Keratinocyte (primary cell): Measurements from ENCODE around the gene SFMBT2. TPM values are rescaled to one million over a fixed set of nuclear protein-coding genes. Genes with fewer than 3 reads are reported as not detected.

Experiments used
- DNase-seq: peaks from one replicate; pipeline ENCODE4 v3.0.0-alpha.2; 2011; ENCODE audit warnings: low read depth, missing footprints, low spot score
- FAIRE-seq: peaks from 2 replicates; lab custom pipeline; 2011; peaks lifted over from hg19 to GRCh38; lab: Jason Lieb, UNC
- H2AFZ ChIP-seq: 2 replicates; pipeline ENCODE4 v1.6.0; 2012; ENCODE audit warnings: low read length, control low read depth, inconsistent platforms; ENCODE audit not compliant: control insufficient read depth
- H3K27ac ChIP-seq: 2 replicates; pipeline ENCODE4 v1.5.1; 2011; ENCODE audit warnings: low read length; ENCODE audit not compliant: control insufficient read depth, insufficient read depth
- H3K27me3 ChIP-seq: 3 replicates; pipeline ENCODE4 v1.6.0; 2011; ENCODE audit warnings: low read length; ENCODE audit not compliant: control insufficient read depth, insufficient read depth; ENCODE audit errors: extremely low read depth
- H3K36me3 ChIP-seq, 2 experiments: 2 replicates in 1 of 2; 3 replicates in 1 of 2; pipeline ENCODE4 v1.5.1; 2011; ENCODE audit warnings: low read length in 2 of 2, mild to moderate bottlenecking in 1 of 2; ENCODE audit not compliant: control insufficient read depth in 2 of 2, insufficient read depth in 2 of 2; ENCODE audit errors: extremely low read depth in 1 of 2
- H3K4me1 ChIP-seq: 3 replicates; pipeline ENCODE4 v1.5.1; 2011; ENCODE audit warnings: low read length; ENCODE audit not compliant: control insufficient read depth, insufficient read depth; ENCODE audit errors: extremely low read depth
- H3K4me2 ChIP-seq: 3 replicates; pipeline ENCODE4 v1.6.0; 2011; ENCODE audit warnings: low read depth, low read length; ENCODE audit not compliant: control insufficient read depth, insufficient read depth; ENCODE audit errors: extremely low read depth
- H3K4me3 ChIP-seq, 3 experiments: fragments of 200-600 bp in 1 of 3; sonication (generic) in 1 of 3; 2 replicates in 2 of 3; 3 replicates in 1 of 3; pipeline ENCODE4 v1.5.1; 2011 to 2016; ENCODE audit warnings: low read length in 3 of 3, mild to moderate bottlenecking in 3 of 3, control low read depth in 2 of 3, inconsistent platforms in 1 of 3, low read depth in 1 of 3, mixed read lengths in 1 of 3, mixed run types in 1 of 3, moderate library complexity in 1 of 3; ENCODE audit not compliant: control insufficient read depth in 2 of 3, insufficient read depth in 2 of 3; ENCODE audit errors: extremely low read depth in 1 of 3
- H3K79me2 ChIP-seq: 2 replicates; pipeline ENCODE4 v1.6.0; 2012; ENCODE audit warnings: low read length; ENCODE audit not compliant: control insufficient read depth, insufficient read depth
- H3K9ac ChIP-seq: 3 replicates; pipeline ENCODE4 v1.6.0; 2011; ENCODE audit warnings: low read length; ENCODE audit not compliant: control insufficient read depth, insufficient read depth; ENCODE audit errors: extremely low read depth
- H3K9me1 ChIP-seq: 3 replicates; pipeline ENCODE4 v1.6.0; 2011; ENCODE audit warnings: low read length; ENCODE audit not compliant: control insufficient read depth, insufficient read depth; ENCODE audit errors: extremely low read depth
- H3K9me3 ChIP-seq: 2 replicates; pipeline ENCODE4 v1.5.1; 2012; ENCODE audit warnings: low read depth, low read length; ENCODE audit not compliant: control insufficient read depth
- H4K20me1 ChIP-seq: 3 replicates; pipeline ENCODE4 v1.6.0; 2011; ENCODE audit warnings: low read length; ENCODE audit not compliant: control insufficient read depth, insufficient read depth; ENCODE audit errors: extremely low read depth
- CTCF ChIP-seq, 3 experiments: IDR thresholded peaks in 1 of 3; conservative IDR thresholded peaks in 1 of 3; optimal IDR thresholded peaks in 1 of 3; 2 replicates in 2 of 3; 3 replicates in 1 of 3; pipeline versions ENCODE3 to v1.5.1; 2011; ENCODE audit warnings: low read length in 3 of 3, mild to moderate bottlenecking in 3 of 3, moderate library complexity in 2 of 3, control low read depth in 1 of 3, inconsistent platforms in 1 of 3; ENCODE audit not compliant: insufficient read depth in 2 of 3; ENCODE audit errors: extremely low read depth in 1 of 3
- EZH2 ChIP-seq: IDR thresholded peaks from one replicate; pipeline ENCODE4 v1.6.1; 2012; ENCODE audit warnings: inconsistent platforms, mild to moderate bottlenecking, low read length, moderate library complexity
- dilution Hi-C: fragments of 300-500 bp; cut with MboI; formaldehyde crosslinking; loops from one replicate; pipeline ENCODE4 v1.7.0; 2020; ENCODE audit warnings: low sequenced_read_pairs; ENCODE audit not compliant: extremely low pct_ligation_motif_present
- polyA plus RNA-seq, 5 experiments: library from polyadenylated mRNA; depleted of rRNA in 3 of 5; stranded (reverse) in 3 of 5; stranded (forward) in 1 of 5; unstranded in 1 of 5; fragments of >200 nt; gene quantifications; 1 replicate in 1 of 5; 2 replicates in 3 of 5; 3 replicates in 1 of 5; pipeline versions ENCODE4 v1.2.1 to v1.2.3, GENCODE V29; 2011 to 2012; ENCODE audit warnings: missing spikeins in 2 of 5, low read depth in 1 of 5, low replicate concordance in 1 of 5

Gene SFMBT2
- polyA plus RNA-seq, 1 donor (not counting 4 experiments of a cell fraction or from before 2014, with no cell fraction given): 0.71 TPM

- no peak for FAIRE-seq
- Histone ChIP-seq H3K4me3 (no peak overlapping the region), H3K36me3 (no peaks in the 10 kb centered on the region), H3K27me3 (no peaks in the 10 kb centered on the region), H4K20me1 (no peaks in the 10 kb centered on the region), H2AFZ (no peak overlapping the region), H3K4me1 (no peaks in the 10 kb centered on the region), H3K9me3 (no peaks in the 10 kb centered on the region), H3K79me2 (no peaks in the 10 kb centered on the region), H3K9me1 (no peaks in the 10 kb centered on the region), H3K9ac (no peak overlapping the region), H3K4me2 (no peak overlapping the region), H3K27ac (no peak overlapping the region)
- dilution Hi-C loops: no loop called here
- TF ChIP-seq CTCF (optimal IDR thresholded peaks at IDR 0.05 in 1 of 3, IDR thresholded peaks at IDR 0.05 in 1 of 3, conservative IDR thresholded peaks at IDR 0.05 in 1 of 3; ENCODE audit: extremely low read depth in 1 of 3, insufficient read depth in 2 of 3, low read length in 3 of 3) (no peak), EZH2 (no peak)
- DNase-seq: no peak
Observed at GRCh38 chr10:7296648-7297047, 114.2 kb downstream of the SFMBT2 start.

- no peaks in the 10 kb centered on the region for H3K4me1 ChIP-seq
- H2AFZ ChIP-seq: no peak overlapping the region
- no peak overlapping the region for H3K9ac ChIP-seq
- FAIRE-seq (no peak), DNase-seq (no peak)
- TF ChIP-seq CTCF (optimal IDR thresholded peaks at IDR 0.05 in 1 of 3, IDR thresholded peaks at IDR 0.05 in 1 of 3, conservative IDR thresholded peaks at IDR 0.05 in 1 of 3; ENCODE audit: extremely low read depth in 1 of 3, insufficient read depth in 2 of 3, low read length in 3 of 3) (no peak), EZH2 (no peak)
- H3K36me3 ChIP-seq: no peaks in the 10 kb centered on the region
- no peak overlapping the region for H3K27ac ChIP-seq
- no peaks in the 10 kb centered on the region for H3K9me3 ChIP-seq
- H4K20me1 ChIP-seq: no peaks in the 10 kb centered on the region
- H3K4me2 ChIP-seq: no peak overlapping the region
- H3K4me3 ChIP-seq: no peak overlapping the region
- H3K79me2 ChIP-seq: no peaks in the 10 kb centered on the region
- dilution Hi-C loops: no loop called here
- no peaks in the 10 kb centered on the region for H3K9me1 ChIP-seq
- H3K27me3 ChIP-seq: no peaks in the 10 kb centered on the region
Observed at GRCh38 chr10:7296076-7296475, 114.8 kb downstream of the SFMBT2 start.
